GM19397 (cell line): ENCODE results near the gene NCKIPSD.

Source experiments
- ATAC-seq: cut with Tn5 transposase; IDR thresholded peaks from one replicate; pipeline ENCODE4 v1.9.1; 2021; ENCODE audit warnings: mild to moderate bottlenecking, moderate library complexity; ENCODE audit not compliant: unreplicated experiment

The NCKIPSD gene

DNA sequence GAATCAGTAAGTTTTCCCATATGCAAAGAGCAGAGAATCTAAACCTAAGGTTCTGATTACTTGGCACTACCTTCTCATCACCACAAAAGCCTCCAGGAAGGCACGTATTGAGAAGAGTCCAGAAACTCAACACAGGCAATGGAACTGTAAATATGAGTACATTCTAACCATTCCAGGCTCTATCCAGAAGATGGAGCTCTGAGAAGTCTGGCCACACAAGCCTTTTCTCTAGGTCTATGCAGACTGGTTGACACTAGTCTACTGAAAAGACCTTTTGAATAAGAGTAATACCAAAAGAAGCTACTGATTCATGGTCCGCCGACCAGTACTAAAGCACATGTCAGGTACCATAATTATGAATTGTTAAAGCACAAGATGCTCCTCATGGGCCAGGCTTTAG is 12.2 kb upstream of the NCKIPSD start:
- ATAC-seq: no peak

DNA sequence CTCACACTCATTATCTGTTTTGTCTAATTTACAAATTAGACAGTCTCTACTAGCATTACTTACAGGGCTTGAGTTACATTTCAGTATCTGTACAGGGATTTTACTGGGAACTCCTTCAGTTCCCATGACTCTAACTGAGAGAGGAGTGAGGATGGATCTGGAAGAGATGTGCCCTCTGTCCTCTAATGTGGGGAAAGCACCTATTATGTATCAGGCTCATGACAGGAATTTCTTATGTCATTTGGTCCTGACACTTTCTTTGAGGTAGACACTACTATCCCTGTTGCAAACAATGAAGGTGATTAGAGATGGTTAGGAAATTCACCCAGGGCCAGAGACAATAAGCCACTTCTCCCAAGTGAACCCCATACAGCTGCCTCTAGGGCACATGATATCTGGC is 10.9 kb upstream of the NCKIPSD start:
- ATAC-seq: no peak

DNA sequence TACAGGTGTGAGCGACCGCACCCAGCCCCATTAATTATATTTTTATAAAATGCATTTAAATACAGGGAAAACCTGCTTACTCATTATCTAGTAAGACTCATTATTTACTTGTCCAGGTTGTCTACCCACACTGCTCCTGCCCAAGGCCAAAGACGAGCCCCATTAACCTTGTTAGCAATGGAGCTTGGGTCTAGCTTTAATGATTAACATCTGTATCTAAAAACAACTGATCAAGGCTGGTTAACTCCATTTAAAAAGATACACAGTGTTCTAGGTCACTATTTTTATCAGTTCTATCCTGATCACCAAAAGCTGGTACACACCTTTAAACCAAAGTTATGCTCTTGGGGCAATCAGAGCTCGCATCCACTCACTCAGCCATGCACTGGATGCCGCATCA is 10.4 kb upstream of the NCKIPSD start:
- no peak for ATAC-seq

DNA sequence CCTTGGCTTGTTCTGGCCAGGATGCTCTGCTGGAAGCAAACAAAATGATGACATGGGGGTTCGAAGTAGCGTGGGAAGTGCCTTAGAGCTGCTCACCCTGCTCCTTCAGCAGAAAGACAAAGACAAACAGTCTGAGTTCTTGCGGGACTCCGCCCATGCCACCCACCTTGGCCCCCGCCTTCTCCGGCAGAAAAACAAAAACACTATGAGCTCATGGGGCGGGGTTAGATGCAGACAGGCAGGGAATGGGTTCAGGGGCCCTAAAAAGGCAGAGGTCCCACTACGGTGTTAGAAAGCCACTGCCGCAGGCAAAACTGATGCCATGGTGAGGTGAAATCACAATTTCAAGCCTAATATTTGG is 9.7 kb upstream of the NCKIPSD start:
- no peak for ATAC-seq

DNA sequence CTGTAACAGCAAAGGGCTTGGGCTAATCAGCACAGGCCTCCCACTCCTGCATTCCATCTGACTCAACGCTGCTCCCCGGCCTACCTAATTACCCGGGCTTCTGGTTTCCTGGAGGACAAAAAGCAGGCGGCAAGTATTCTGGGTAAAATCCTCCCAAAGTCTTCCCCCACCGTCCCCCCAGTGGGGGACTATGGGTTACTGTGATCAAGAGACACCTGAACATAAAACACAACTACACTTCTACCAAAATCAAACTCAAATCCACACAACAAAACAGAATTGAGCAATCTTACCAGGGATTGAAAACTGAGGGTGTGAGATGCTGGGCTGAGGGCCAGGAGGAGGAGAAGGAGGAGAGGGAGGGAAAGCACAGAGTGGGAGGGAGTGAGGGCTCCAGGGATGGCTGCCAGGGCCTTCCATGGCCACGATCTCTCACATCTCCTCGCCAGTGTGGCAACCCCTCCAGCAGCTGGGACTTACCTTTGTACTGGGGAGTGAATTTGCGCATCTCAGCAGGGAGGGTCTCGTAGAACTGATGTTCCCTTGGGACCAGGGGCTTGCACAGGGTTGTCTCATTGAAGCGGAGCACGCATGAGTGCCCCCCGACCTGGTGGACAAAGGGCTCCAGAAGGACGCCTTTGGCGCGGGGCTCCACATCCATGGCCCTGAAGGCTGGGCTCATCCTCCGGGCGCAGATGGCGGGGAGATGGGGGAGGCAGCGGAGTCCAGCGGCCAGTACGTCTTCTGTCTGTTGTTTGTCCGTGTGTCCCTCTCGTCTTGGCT is 9.1 kb upstream of the NCKIPSD start:
- ATAC-seq: no peak

DNA sequence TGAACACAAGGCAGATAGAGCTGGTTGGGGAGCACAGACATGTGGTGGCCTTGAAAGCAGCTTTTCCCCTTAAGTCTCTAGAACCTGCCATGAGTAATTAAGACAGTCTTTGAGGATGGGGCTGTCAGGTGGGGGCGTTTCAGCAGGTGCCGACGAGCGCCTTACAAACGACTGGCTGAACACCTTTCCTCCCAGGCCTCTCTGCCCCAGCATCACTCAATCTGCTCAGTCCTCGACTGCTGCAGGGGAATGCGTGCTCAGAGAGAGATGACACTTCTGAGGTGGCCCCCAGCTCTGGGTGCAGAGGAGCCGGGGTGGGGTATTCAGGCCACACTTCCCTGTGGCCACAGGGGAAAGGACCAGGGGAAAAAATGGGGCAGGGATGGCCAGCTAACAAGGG is 8.1 kb upstream of the NCKIPSD start:
- ATAC-seq: no peak

DNA sequence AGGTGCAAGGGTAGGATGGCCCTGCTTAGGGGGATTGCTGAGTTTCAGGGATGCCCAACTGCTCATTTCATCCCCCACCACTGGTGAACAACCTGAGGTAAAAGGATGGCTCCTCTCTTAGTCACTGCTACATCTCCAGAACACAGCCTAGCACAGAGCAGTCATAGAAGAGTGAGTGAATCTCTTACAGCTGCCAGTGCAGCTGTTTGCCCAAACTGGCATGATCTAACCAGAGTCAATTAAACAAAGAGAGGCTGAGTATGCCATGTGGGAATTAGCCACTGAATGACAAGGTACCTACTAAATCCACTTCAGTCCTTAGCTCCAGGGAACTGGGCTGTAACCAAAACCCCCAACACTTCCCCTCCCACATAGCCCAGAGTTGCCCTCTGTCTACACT is 6.8 kb upstream of the NCKIPSD start:
- no peak for ATAC-seq

DNA sequence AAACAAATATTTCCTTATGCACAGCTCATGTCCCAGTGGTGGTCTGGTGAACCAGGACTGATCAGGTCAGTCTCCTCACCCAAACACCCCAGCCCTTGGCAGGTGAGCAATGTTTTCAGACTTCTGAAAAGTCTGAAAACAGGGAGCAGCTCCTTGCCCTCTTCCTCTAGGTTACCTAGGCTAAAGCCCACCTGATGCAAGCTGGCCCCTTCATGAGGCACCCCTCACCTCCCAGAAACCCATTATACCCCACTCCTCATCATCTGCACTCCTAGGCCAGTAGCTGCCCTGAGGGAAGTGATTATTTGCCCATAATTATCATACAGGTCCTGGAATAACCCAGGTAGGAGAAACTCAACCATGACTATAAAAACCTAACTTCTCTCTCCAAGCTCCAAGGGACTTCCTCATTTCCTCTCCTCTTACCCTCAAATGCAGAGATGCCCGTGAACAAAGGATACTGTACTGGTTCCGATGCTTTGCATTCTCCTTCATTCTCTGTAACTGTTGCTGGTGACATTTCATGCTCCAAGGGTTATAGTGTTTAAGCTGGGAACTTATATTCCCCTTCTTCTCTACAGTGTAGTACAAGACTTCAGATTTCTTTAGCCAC is 5.2 kb upstream of the NCKIPSD start:
- no peak for ATAC-seq

DNA sequence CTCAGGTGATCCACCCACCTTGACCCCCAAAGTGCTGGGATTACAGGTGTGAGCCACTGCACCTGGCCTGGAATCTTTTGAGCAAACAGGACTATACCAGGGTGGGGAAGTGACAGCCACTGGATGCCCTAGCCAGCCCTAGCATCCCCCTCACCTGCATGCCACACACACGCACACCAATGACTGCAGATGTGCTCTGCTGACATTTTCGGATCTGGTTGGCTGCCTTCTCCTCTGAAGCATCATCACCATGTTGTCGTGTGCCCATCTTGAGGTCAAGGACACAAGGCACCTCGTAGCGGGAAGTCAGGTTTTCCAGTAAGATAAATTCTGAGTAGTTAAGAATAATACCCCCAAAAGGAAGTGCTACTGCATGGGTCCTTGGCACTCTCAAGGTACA is 3.7 kb upstream of the NCKIPSD start:
- no peak for ATAC-seq

DNA sequence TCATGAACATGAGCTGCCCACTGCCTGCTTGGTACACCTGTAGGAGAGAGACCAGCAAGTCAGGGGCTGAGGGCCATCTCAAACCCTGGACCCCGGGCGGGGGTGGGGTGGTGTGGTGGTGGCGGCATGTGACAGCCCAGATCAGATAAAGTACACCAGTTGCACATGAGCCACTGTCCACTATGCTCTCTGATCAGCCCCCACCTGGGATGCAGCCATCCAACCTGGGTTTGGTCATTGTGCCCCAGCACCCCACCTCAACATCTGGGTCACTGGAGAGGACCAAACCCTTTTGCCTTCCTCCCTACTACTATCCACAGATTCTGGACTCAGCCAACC is 3.0 kb upstream of the NCKIPSD start:
- ATAC-seq: no peak

DNA sequence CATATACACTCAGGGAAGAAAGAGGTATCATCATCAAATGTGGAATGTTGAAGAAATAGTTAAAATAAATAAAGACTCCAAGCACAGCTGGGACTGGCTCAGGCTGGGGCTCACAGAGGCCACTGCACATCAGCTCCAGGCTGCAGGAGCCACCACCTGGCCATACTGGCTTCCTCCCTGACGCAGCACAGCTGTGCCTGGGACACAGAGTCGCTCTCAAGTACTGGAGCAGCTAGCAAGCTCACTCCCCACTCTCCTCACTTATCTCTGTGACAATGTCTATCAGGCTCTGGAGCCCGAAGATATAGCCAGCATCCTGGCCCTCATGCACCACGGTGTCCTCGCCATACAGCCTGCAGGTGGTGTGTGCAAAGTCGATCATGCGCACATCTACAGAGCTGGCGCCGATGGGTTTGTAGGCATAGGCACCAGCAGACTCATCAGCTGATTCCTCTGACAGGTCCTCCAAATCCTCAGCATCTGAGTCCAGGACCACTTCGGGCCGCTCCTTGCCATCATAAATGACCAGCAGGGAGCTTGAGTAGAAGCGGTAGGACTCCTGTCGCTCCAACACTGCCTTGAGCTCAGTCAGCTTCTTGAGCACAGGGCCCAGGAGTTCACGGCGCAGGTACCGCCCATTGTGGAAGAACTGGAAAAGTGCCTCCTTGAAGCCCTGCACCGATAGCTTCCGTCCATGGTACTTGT is 2.5 kb upstream of the NCKIPSD start:
- ATAC-seq: no peak

DNA sequence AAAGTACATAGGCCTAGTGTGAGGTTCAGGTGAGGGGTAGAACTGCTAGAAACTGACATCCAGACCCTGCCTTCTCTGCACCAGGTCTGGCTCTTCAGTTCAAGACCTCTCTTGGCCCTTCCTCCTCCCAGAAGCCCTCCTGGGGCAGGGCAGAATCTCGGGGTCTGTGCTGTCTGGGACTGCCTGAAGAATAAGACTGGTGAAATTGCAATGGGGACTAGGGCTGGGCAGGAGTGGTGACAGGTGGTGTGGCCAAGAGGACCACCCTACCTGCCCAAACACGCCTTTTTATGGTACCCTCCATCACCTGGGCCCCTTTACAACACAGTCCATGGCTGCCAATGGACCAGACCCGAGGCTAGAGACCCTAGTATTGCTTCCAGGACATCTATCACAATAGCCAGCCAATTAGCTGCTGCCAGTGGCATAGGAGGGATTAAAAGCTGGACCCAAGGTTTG is 1.5 kb upstream of the NCKIPSD start:
- no peak for ATAC-seq

DNA sequence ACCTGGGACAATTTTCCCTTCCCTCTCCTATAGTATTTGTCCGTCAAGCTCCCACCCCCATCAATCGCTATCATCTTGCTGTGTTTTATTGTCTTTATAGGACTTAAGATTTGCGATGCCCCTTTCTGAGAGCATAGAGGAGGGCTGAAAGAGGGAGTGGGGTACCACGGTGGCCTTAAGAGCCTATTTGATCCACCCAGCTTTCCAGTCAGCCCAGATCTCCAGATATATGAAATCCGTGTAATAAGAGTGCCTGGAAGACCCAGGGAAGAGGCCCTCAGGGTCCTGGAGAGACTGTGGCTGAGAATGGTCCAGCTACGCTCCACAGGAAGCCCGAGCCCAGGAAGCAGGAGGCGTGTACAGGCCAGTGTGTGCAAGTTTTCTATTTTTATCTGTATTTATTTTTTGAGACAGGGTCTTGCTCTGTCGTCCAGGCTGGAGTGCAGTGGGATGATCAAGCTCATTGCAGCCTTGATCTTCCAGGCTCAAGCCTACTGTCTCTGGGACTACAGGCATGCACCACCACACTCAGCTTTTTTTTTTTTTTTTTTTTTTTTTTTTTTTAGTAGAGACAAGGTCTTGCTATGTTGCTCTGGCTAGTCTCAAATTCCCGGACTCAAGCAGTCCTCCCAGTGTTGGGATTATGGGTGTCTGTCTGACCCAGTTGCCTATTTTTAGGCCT is 964 bp upstream of the NCKIPSD start:
- no peak for ATAC-seq

DNA sequence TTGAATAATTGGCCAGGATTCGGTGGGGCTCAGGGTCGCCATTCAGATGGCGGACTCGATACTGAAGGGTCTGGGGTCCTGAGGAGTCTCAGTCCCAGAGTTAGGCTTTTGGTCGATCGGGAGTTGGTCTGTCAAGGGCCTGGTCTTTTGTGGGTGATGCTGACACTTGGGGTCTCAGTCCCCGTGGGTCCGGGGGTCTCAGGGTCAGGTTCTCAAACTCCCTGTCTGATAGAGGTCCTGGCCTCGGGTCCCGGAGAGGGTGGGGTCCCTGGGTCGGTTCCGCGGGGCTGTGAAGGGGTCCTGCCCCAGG is 467 bp downstream of the NCKIPSD start:
- ATAC-seq: no peak

DNA sequence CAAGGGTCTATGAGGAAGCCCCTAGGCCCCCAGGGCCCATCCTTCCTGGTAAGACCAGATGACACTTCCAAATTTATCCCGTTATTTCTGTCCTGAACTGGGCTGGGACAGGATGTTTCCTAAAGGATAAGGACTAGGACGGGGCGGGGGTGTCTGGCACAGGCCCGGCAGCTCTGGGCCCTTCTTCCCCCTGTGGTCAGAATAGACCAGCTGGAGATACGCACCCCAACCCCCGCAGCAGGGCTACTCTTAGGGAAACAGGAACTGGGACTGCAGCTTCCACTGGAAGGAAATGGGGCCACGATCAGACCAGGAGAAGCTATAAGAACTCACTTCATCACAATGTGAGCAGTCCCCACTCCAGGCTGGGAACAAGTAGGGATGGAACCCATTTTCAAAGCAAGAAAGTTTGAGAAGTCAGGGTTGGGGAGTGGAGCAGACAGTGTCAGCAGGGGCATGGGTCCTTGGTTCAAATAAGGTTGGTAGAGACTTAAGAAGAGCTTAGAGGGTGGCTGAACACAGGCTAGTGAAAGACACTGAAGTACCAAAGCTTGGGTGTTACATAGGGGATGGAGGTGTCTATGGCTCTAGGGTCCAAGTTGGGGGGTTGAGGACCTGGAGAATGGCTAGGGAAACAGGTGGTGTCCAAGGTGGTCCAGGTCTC is 1.1 kb downstream of the NCKIPSD start:
- no peak for ATAC-seq

DNA sequence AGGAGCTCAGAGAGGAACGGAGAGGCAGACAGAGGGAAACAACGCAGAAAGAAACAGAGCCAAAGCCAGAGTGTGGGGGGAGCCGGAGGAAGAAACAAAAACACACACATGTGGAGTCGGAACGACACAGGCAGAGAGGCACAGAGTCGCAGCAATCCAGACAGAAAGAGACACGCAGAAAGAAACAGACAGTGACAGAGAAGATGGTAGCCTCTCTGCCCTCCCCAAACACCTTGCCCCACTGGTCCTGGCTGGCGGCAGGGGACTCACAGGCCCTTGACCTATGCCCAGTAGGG is 1.7 kb downstream of the NCKIPSD start:
- ATAC-seq: no peak

DNA sequence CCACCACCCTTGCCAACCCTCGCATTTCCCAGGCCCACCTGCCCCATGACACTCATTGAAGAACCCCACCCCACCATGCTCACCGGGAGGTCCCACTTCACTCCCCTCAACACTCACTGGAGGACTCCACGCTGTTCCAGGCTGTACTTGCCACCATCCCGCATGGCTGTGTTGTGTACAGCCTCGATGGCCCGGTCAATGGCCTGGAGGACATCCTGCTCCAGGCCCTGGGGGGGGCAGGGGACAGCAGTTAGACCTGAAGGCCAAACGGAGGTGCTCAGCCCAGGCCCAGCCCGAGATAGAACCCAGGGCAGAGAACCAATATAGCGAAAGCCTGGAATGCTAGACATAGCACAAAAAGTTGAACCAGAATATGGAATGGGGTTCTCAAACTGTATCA is 2.9 kb downstream of the NCKIPSD start:
- ATAC-seq: no peak

DNA sequence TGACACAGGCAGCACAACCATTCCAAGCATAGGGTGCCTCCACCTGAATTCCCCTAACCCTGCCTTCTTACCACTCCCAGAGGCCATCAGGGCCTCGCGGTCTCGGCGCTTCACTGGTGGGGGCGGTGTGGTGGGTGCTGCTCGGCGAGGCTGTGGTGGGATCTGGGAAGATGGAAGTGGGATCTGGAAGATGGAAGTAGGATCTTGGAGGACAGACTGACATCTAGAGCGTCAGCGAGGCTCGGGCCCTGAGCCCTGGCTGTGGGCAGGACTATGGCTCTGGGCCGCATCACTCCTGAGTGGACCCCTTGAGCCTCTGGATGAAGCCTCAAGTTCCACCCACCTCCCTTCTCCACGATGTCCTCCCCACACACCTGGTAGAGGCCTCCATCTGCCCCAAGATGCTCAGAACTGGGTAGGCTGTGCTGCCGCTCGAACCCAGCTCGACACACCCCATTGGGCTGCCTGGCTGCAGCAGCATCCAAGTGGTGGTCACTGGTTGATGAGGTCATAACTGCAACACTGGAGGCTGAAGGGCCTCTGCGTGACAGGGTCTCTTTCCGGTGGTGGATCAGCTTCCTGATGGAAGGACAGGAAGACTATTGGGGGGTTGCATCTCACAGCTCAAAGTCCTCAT is 3.6 kb downstream of the NCKIPSD start:
- ATAC-seq: no peak

DNA sequence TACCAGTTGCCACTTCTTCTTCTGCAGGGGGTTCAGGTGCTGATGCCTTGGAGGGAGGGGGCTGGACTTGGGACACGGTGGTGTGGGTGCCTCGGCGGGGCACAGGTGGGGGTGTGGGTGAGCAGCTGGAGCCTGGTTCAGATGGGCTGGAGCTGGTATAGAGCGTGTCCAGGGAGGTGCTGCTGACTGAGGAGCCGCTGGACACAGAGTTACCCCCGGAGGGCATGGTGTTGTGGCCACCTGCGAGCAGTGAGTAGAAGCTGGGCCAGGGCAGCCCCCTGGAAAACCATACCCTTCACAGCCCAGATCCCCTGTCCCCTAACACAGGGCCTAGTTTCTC is 4.2 kb downstream of the NCKIPSD start:
- no peak for ATAC-seq

DNA sequence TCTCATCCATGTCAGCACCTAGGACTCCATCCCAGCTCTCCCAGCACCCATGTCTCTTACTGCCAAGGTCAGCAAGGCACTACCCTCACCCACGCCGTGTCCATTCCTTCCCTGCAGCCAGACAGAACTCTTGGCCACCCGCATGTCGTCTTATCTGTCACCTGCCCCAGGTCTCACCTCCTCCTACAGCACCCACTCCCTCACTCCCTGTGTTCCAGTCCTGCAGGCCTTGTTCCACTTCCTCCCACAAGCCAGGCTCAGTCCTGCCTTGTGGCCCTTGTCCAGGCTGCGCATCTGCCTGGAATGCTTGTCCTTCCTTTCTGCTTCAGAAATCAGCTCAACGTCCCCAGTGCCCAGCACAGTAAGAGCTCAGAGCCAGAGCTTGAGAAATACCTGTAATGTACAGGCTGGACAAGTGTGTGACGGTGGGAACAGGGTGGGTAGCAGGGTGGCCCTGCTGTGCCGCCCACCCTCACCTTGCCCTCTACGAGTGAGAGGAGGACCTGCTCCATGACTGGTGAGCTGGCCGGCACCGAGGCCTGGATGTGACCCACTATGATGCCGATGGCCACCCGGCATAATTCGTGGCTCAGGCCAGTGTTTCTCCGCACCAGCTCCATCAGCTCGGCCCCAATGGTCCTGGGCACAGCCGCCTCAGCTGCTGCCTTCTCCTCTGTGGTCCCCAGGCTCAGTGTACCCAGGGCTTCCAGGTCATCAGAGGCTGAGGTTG is 4.7 kb downstream of the NCKIPSD start:
- ATAC-seq: no peak
